Measurements from ENCODE around the gene KCTD18.

Gene KCTD18

DNA sequence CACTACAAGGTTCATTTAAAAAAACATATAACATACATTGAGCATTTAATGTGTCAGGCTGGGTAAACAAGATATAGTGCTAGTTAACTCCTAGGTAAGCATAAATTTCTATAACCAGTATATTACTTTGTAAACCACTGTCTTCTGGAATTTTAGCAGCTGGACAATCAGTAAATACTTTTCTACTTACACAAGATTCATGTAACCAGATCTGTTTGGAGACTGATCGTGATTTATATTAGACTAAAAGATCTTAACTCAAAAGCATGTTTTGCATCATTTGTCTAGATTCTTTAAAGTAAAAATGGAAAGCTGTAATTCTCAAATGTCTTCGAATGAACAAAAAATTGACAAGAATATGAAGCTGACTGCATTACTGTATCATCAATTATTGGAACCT, 15.2 kb upstream of the KCTD18 start:
- H2BK12ac ChIP-seq (ENCODE audit: low read length), result no peak overlapping the region
- no peak overlapping the region for H2BK120ac ChIP-seq (ENCODE audit: low read depth, low read length)
- H3K4me1 ChIP-seq (ENCODE audit: control insufficient read depth in 2 of 2, insufficient read depth in 1 of 2, low read depth in 1 of 2, low read length in 2 of 2), result peaks cover 4 to 12% of the 10 kb centered on the region in 2 donors
- no peak overlapping the region for H3K9ac ChIP-seq (ENCODE audit: low read depth, low read length, poor library complexity)
- H2AFZ ChIP-seq (ENCODE audit: low read length), result peak overlapping the region; percentile 91
- no peaks in the 10 kb centered on the region for H3K36me3 ChIP-seq (replicated peaks in 1 of 2; ENCODE audit: control insufficient read depth in 2 of 2, insufficient read depth in 2 of 2, low read length in 2 of 2)
- H2BK15ac ChIP-seq (ENCODE audit: low read length), result no peak overlapping the region
- WGBS, 2 donors (ENCODE audit: extremely low coverage in 2 of 2, insufficient read length in 2 of 2, insufficient replicate concordance in 1 of 2), result no CpG with 5 or more reads among the region's 2 CpGs
- H3K4ac ChIP-seq (ENCODE audit: low read length), result no peak overlapping the region
- H2BK5ac ChIP-seq (ENCODE audit: low read length), result no peak overlapping the region
- H3K79me1 ChIP-seq (ENCODE audit: low read depth, low read length), result peaks cover 1% of the 10 kb centered on the region
- no peak for DNase-seq (ENCODE audit: low spot score)
- no peak overlapping the region for H3K4me3 ChIP-seq (ENCODE audit: low read length in 2 of 2)
- H3K27ac ChIP-seq (replicated peaks; ENCODE audit: low read length), result no peak overlapping the region
- H3K14ac ChIP-seq (ENCODE audit: low read length), result no peak overlapping the region
- no peak overlapping the region for H2AK5ac ChIP-seq (ENCODE audit: low read depth, low read length)
- H4K8ac ChIP-seq (ENCODE audit: low read depth, low read length), result no peak overlapping the region
- no peak overlapping the region for H3K18ac ChIP-seq (ENCODE audit: low read length)
- no peak overlapping the region for H4K91ac ChIP-seq (ENCODE audit: low read depth, low read length, poor library complexity)
- H3K23ac ChIP-seq (ENCODE audit: low read depth, low read length, poor library complexity), result no peak overlapping the region
- H3K27me3 ChIP-seq (ENCODE audit: control insufficient read depth in 3 of 3, insufficient read depth in 3 of 3, low read depth in 1 of 3, low read length in 3 of 3), result peaks cover 0 to 38% (median 4%) of the 10 kb centered on the region in 3 experiments
- H3K9me3 ChIP-seq (replicated peaks in 1 of 2; ENCODE audit: control insufficient read depth in 2 of 2, insufficient read depth in 1 of 2, low read depth in 1 of 2, low read length in 2 of 2), result no peaks in the 10 kb centered on the region
- H3K4me2 ChIP-seq (ENCODE audit: insufficient read depth, low read length, poor library complexity, severe bottlenecking), result no peak overlapping the region

- Histone ChIP-seq H4K8ac (ENCODE audit: low read depth, low read length) (no peak overlapping the region), H3K9me3 (replicated peaks in 1 of 2; ENCODE audit: control insufficient read depth in 2 of 2, insufficient read depth in 1 of 2, low read depth in 1 of 2, low read length in 2 of 2) (no peaks in the 10 kb centered on the region), H3K4me2 (ENCODE audit: insufficient read depth, low read length, poor library complexity, severe bottlenecking) (no peak overlapping the region), H2AFZ (ENCODE audit: low read length) (no peak overlapping the region), H3K4ac (ENCODE audit: low read length) (no peak overlapping the region), H2BK12ac (ENCODE audit: low read length) (no peak overlapping the region), H3K23ac (ENCODE audit: low read depth, low read length, poor library complexity) (no peak overlapping the region), H3K18ac (ENCODE audit: low read length) (no peak overlapping the region), H2BK5ac (ENCODE audit: low read length) (no peak overlapping the region), H3K27ac (replicated peaks; ENCODE audit: low read length) (peak overlapping the region; percentile 7), H3K4me1 (ENCODE audit: control insufficient read depth in 2 of 2, insufficient read depth in 1 of 2, low read depth in 1 of 2, low read length in 2 of 2) (peaks cover 4 to 12% of the 10 kb centered on the region in 2 donors), H4K91ac (ENCODE audit: low read depth, low read length, poor library complexity) (no peak overlapping the region), H3K27me3 (ENCODE audit: control insufficient read depth in 3 of 3, insufficient read depth in 3 of 3, low read depth in 1 of 3, low read length in 3 of 3) (peaks cover 0 to 44% (median 4%) of the 10 kb centered on the region in 3 experiments), H3K9ac (ENCODE audit: low read depth, low read length, poor library complexity) (no peak overlapping the region), H2BK15ac (ENCODE audit: low read length) (no peak overlapping the region), H2AK5ac (ENCODE audit: low read depth, low read length) (no peak overlapping the region), H3K79me1 (ENCODE audit: low read depth, low read length) (no peaks in the 10 kb centered on the region), H3K36me3 (replicated peaks in 1 of 2; ENCODE audit: control insufficient read depth in 2 of 2, insufficient read depth in 2 of 2, low read length in 2 of 2) (no peaks in the 10 kb centered on the region), H3K4me3 (ENCODE audit: low read length in 2 of 2) (peak overlapping the region in 1 of 2 donors; percentile 38), H3K14ac (ENCODE audit: low read length) (no peak overlapping the region), H2BK120ac (ENCODE audit: low read depth, low read length) (no peak overlapping the region)
- no CpG with 5 or more reads among the region's 2 CpGs for WGBS, 2 donors (ENCODE audit: extremely low coverage in 2 of 2, insufficient read length in 2 of 2, insufficient replicate concordance in 1 of 2)
- DNase-seq (ENCODE audit: low spot score), result no peak
These were observed 13.7 kb upstream of the KCTD18 start for GRCh38 chr2:200523604-200524003.

GRCh38 chr2:200523158-200523557, 13.3 kb upstream of the KCTD18 start:
- Histone ChIP-seq H3K18ac (ENCODE audit: low read length) (no peak overlapping the region), H2BK120ac (ENCODE audit: low read depth, low read length) (no peak overlapping the region), H2BK5ac (ENCODE audit: low read length) (no peak overlapping the region), H2AK5ac (ENCODE audit: low read depth, low read length) (no peak overlapping the region), H2BK15ac (ENCODE audit: low read length) (no peak overlapping the region), H3K4me3 (ENCODE audit: low read length in 2 of 2) (peak overlapping the region in 1 of 2 donors; percentile 38), H3K23ac (ENCODE audit: low read depth, low read length, poor library complexity) (no peak overlapping the region), H3K9ac (ENCODE audit: low read depth, low read length, poor library complexity) (no peak overlapping the region), H3K36me3 (replicated peaks in 1 of 2; ENCODE audit: control insufficient read depth in 2 of 2, insufficient read depth in 2 of 2, low read length in 2 of 2) (no peaks in the 10 kb centered on the region), H3K4ac (ENCODE audit: low read length) (no peak overlapping the region), H3K9me3 (replicated peaks in 1 of 2; ENCODE audit: control insufficient read depth in 2 of 2, insufficient read depth in 1 of 2, low read depth in 1 of 2, low read length in 2 of 2) (no peaks in the 10 kb centered on the region), H3K27ac (replicated peaks; ENCODE audit: low read length) (peak overlapping the region; percentile 7), H3K79me1 (ENCODE audit: low read depth, low read length) (no peaks in the 10 kb centered on the region), H3K4me1 (ENCODE audit: control insufficient read depth in 2 of 2, insufficient read depth in 1 of 2, low read depth in 1 of 2, low read length in 2 of 2) (peaks cover 4 to 9% of the 10 kb centered on the region in 2 donors), H3K27me3 (ENCODE audit: control insufficient read depth in 3 of 3, insufficient read depth in 3 of 3, low read depth in 1 of 3, low read length in 3 of 3) (peaks cover 0 to 44% (median 4%) of the 10 kb centered on the region in 3 experiments), H3K4me2 (ENCODE audit: insufficient read depth, low read length, poor library complexity, severe bottlenecking) (no peak overlapping the region), H4K8ac (ENCODE audit: low read depth, low read length) (no peak overlapping the region), H2BK12ac (ENCODE audit: low read length) (no peak overlapping the region), H4K91ac (ENCODE audit: low read depth, low read length, poor library complexity) (no peak overlapping the region), H2AFZ (ENCODE audit: low read length) (no peak overlapping the region), H3K14ac (ENCODE audit: low read length) (no peak overlapping the region)
- DNase-seq (ENCODE audit: low spot score), result no peak
- no CpG with 5 or more reads among the region's 3 CpGs for WGBS, 2 donors (ENCODE audit: extremely low coverage in 2 of 2, insufficient read length in 2 of 2, insufficient replicate concordance in 1 of 2)

GRCh38 chr2:200515155-200515554, 5.3 kb upstream of the KCTD18 start:
- no peak overlapping the region for H3K23ac ChIP-seq (ENCODE audit: low read depth, low read length, poor library complexity)
- H3K27me3 ChIP-seq (ENCODE audit: control insufficient read depth in 3 of 3, insufficient read depth in 3 of 3, low read depth in 1 of 3, low read length in 3 of 3), result peaks cover 0 to 34% (median 0%) of the 10 kb centered on the region in 3 experiments
- no peak overlapping the region for H3K4me3 ChIP-seq (ENCODE audit: low read length in 2 of 2)
- no peak overlapping the region for H3K18ac ChIP-seq (ENCODE audit: low read length)
- H3K4me1 ChIP-seq (ENCODE audit: control insufficient read depth in 2 of 2, insufficient read depth in 1 of 2, low read depth in 1 of 2, low read length in 2 of 2), result peaks cover 0 to 3% of the 10 kb centered on the region in 2 donors
- no peak overlapping the region for H3K9ac ChIP-seq (ENCODE audit: low read depth, low read length, poor library complexity)
- H4K91ac ChIP-seq (ENCODE audit: low read depth, low read length, poor library complexity), result no peak overlapping the region
- H3K36me3 ChIP-seq (replicated peaks in 1 of 2; ENCODE audit: control insufficient read depth in 2 of 2, insufficient read depth in 2 of 2, low read length in 2 of 2), result no peaks in the 10 kb centered on the region
- no peak overlapping the region for H2AK5ac ChIP-seq (ENCODE audit: low read depth, low read length)
- H2BK12ac ChIP-seq (ENCODE audit: low read length), result no peak overlapping the region
- no peak overlapping the region for H2BK120ac ChIP-seq (ENCODE audit: low read depth, low read length)
- no peak overlapping the region for H3K27ac ChIP-seq (replicated peaks; ENCODE audit: low read length)
- no peak overlapping the region for H2BK5ac ChIP-seq (ENCODE audit: low read length)
- H3K4ac ChIP-seq (ENCODE audit: low read length), result no peak overlapping the region
- no peak overlapping the region for H2BK15ac ChIP-seq (ENCODE audit: low read length)
- no peak overlapping the region for H3K4me2 ChIP-seq (ENCODE audit: insufficient read depth, low read length, poor library complexity, severe bottlenecking)
- no peak for DNase-seq (ENCODE audit: low spot score)
- H3K79me1 ChIP-seq (ENCODE audit: low read depth, low read length), result no peaks in the 10 kb centered on the region
- no CpG with 5 or more reads among the region's 1 CpG for WGBS, 2 donors (ENCODE audit: extremely low coverage in 2 of 2, insufficient read length in 2 of 2, insufficient replicate concordance in 1 of 2)
- no peak overlapping the region for H3K14ac ChIP-seq (ENCODE audit: low read length)
- peaks cover 0 to 10% of the 10 kb centered on the region in 2 donors for H3K9me3 ChIP-seq (replicated peaks in 1 of 2; ENCODE audit: control insufficient read depth in 2 of 2, insufficient read depth in 1 of 2, low read depth in 1 of 2, low read length in 2 of 2)
- H4K8ac ChIP-seq (ENCODE audit: low read depth, low read length), result no peak overlapping the region
- no peak overlapping the region for H2AFZ ChIP-seq (ENCODE audit: low read length)
